CD4-positive, alpha-beta T cell treated with Interferon alpha-2 for 1 hour (primary cell): Measurements from ENCODE around the gene MEF2D.

Source experiments
- DNase-seq, 2 donors: peaks; one replicate each; pipeline ENCODE4 v3.0.0-alpha.2; 2020 to 2022

The MEF2D gene

DNA sequence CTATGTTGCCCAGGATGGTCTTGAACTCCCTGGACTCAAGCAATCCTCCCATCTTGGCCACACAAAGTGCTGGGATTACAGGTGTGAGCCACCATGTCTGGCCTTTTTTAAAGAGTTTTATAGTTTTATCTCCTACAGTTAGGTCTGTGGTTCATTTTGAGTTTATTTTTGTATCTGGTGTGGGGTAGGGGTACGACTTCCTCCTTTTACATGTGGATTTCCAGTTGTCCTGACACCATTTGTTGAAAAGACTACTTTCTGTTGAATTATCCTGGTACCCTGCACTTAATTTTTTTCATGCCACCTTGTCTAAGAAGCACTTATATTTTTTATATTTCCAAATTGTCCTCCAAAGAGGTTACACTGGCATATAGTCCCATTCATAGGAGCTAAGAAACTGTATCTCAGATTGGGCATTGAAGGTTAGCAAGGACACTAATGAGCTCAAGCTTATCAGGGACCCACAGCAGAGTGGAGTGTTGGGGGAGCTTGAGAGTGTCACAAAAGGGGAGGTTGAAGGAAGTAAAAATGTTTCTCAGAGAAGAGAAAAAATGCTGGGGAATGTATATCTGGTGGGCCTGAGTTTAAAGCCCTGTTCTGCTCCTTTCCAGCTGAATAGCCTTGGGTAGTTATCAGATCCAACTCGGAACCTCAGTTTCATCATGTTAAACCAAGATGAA lies 23.4 kb upstream of the MEF2D start:
- DNase-seq = no peak

DNA sequence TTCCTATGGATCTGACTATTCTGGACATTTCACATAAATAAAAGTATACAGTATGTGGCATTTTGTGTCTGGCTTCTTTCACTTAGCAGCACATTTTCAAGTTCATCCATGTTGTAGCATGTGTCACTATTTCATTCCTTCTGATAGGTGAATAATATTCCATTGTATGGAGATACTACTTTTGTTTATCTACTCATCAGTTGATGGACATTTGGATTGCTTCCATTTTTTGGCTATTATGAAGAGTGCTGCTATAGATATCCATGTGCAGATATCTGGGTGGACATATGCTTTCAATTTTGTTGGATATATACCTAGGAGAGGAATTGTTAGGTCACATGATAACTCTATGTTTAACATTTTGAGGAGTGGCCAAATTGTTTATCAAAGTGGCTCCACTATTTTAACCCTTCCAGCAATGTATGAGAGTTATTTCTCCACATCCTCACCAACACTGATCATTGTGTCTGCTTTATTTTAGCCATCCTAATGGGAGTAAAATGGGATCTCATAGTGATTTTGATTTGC lies 21.9 kb upstream of the MEF2D start:
- no peak for DNase-seq

DNA sequence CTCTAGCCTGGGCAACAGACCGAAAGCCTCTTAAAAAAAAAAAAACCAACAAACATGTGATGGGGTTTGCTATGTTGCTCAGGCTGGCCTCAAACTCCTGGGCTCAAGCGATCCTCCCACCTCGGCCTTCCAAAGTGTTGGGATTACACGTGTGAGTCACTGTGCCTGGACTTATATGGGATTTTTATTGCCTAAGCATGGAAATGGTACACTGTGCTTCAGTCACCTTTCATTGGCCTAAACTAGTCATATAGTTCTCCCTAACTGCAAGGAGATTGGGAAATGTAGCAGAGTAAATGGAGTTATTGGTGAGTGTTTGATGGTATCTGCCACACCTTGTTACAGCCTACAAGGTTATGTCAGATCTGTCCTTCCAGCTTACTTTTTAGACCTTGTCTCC lies 17.2 kb upstream of the MEF2D start:
- DNase-seq = no peak

DNA sequence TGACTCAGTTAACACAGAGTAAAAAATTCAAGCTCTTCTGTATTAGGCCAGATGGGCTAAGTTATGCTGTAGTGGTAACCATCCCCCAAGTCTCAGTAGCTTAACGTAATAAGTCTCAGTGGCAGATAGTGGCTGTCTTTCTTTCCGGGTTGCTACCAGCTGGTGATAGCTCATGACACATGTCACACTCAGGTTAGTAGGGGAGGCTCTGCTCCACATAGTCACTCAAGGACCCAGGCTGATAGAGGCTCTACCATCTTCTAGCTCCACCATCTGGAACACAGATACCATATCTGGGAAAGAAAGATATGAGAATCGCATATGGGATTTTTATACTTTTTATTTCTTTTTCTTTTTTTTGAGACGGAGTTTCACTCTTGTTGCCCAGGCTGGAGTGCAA lies 16.2 kb upstream of the MEF2D start:
- no peak for DNase-seq

DNA sequence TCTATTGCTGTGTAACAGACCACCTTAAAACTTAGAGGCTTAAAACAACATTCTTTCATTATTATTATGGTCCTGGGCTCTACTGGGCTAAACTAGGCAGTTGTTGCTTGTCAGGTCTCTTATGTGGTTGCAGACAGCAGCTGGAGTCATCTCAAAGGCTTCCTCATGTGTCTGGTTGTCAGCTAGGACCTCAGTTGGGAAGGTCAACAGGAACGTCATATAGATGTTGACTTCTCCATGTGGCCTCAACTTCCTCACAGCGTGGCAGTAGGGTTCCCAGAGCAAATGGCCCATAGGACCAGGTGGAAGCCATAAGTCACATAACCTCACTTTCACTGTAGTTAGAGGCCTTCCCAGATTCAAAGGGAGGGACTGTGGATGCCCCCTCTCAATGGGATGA lies 15.4 kb upstream of the MEF2D start:
- no peak for DNase-seq

DNA sequence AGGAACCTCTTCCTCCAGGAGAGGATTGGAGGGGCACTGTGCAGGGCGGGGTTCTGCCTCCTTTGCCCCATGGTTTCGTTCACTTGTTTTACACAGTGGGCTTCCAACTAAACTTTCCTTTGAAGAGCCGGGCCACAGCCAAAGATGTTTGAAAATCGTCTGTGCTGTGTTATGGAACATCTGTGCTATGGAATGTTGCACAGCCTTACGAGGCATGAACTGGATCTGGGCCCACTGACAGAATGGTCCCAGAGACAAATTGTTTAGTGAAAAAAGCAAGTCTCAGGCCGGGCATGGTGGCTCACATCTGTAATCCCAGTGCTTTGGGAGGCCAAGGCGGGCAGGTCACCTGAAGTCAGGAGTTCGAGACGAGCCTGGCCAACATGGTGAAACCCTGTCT lies 12.6 kb upstream of the MEF2D start:
- no peak for DNase-seq

DNA sequence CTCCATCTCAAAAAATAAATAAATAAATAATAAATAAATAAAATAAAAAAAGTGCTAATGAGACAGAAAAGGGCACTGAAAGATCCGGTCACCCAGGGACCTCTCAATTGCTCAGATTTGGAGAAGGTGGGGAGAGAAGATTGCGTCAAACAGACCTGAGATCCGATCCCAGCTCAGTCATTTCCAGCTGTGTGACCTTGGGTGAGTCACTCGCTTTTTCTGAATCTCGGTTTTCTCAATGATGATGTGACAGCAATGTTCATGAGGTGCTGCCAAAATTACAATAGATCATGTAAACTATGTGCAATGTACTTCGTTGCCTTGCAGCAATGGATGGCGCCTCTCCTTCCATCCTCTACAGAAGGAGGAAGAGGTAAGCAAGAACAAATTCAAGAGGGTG lies 11.1 kb upstream of the MEF2D start:
- DNase-seq = no peak

DNA sequence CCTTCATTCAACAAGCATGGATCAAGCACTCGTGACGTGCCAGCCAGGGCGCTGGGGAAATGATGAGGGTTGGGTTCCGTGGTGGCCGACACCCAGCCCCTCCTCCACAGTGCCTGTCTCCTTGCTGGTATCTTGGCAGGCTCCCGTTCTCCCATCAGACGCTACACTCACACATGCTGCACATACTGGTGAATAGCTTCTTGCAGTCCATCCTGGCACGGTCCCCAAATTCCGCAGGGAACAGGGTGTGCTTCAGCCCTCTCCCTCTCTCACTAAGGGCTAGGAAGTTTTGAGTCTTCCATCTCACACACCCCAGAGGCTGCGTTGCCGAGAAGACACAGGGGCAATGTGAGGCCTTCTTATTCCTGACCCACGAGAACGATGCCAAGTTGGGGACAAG lies 10.1 kb upstream of the MEF2D start:
- DNase-seq = no peak

DNA sequence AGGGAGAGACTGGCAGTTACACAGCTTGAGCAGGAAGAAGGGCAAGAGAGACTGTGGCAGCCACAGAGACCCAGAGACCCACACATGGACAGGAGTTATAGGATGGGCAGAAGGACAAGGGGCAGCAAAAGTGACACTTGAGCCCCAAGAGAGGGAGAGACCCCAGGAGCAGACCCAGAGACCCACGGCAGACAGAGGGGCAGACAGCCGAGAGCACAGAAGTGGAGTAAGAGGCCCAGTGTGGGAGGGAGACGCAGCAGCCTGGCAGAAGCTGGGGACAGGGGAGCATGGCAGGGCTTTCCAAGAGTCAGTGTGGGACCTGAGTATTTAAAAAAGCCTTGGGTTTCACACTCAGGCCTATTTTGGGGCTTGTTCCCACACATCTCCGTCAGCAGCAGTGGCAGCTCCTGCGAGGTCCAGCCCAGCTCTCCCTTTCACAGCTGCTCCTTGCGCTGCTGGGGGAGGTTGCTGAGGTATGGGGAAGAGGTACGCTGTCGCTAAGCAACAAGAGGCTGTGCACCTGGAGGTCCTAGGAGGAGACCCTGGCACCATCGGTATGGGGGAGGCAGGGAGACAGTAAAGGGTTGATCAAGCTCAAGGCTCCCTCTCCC lies 9.0 kb upstream of the MEF2D start:
- no peak for DNase-seq

DNA sequence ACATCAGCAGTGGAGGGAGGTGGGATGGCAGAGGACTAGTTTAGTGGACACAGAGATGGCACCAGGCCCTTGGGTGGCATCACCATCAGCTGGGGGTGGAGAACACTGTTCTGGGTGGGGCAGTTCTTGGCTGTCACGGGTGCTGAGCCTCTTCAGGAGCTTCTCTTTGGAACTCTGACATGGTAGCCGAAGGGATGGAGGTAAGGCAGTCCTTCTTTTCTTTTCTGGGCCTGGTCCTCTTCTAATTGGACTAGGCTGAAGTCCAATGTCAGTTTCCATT lies 8.3 kb upstream of the MEF2D start:
- DNase-seq = no peak

DNA sequence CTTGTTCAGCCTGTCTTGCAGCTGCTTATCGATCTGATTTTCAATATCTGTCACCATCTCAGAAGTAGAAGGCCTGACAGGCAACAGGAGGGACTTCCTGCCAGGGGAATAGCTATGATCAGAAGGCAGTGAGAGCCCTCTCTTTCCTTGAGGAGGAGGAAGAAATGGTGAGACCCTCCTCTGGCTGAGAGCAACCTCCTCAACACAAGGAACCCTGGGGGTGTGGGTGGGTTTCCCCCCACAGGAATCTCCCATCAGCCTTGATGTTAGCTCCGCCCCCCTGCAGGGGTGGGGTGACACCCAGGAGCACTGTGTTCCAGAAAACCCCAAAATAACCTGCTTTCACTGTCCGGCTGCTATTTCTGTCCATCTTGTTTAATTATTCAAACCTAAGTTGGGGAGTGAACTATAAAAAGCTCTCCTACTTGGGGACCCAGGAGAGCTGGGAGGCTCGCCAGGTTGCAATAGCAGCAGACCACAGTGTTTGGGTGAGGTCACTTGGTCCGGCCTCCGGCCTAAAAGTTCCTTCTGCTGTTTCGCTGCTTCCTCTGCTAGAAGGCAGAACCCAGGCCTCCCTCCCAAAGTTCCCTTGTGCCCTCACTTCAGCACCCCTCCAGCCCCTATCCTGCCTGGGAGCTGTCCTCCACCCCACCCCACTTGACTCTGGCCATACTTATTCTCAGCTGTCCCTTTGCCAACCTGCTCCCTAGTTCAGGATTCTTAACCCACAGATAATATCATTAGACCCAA lies 7.8 kb upstream of the MEF2D start:
- DNase-seq = no peak

DNA sequence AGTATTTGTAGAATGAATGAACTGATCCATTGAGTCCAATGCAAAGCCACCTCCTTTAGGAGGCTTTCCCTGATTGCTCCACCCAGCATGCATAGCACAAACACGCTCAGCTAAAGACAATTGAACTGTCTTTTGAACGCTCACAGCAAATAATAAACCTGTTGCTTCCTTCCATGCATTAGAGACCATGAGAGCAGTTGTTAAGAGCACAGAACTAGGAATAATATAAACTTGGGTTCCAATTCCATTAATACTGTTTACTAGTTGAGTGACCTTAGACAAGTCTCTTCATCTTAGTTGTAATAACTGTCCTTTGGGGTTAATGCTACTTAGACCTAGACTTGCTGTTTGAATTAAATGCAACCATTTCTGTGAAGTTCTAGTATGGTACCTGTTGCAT lies 5.9 kb upstream of the MEF2D start:
- no peak for DNase-seq

DNA sequence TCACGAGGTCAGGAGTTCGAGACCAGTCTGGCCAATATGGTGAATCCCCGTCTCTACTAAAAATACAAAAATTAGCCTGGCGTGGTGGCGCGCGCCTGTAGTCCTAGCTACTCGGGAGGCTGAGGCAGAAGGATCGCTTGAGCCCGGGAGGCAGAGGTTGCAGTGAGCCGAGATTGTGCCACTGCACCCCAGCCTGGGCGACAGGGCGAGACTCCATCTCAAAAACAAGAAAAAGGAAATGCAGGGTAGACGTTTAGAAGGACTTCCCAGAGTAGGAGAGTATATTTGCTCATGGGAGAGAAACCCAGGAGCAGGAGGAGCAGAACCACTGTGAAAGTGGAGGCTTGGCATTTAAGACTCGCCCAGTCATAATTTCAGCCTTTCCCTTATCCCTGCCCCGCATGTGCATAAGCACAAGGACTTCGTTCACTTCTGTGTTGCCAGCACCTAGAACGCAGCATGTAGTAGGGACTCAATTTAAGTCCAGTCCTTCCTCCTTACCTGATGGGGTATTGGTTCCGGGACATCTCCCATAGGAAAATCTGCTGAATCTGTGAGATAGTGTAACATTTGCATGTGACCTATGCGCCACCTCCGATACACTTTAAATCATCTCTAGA lies 5.2 kb upstream of the MEF2D start:
- no peak for DNase-seq

DNA sequence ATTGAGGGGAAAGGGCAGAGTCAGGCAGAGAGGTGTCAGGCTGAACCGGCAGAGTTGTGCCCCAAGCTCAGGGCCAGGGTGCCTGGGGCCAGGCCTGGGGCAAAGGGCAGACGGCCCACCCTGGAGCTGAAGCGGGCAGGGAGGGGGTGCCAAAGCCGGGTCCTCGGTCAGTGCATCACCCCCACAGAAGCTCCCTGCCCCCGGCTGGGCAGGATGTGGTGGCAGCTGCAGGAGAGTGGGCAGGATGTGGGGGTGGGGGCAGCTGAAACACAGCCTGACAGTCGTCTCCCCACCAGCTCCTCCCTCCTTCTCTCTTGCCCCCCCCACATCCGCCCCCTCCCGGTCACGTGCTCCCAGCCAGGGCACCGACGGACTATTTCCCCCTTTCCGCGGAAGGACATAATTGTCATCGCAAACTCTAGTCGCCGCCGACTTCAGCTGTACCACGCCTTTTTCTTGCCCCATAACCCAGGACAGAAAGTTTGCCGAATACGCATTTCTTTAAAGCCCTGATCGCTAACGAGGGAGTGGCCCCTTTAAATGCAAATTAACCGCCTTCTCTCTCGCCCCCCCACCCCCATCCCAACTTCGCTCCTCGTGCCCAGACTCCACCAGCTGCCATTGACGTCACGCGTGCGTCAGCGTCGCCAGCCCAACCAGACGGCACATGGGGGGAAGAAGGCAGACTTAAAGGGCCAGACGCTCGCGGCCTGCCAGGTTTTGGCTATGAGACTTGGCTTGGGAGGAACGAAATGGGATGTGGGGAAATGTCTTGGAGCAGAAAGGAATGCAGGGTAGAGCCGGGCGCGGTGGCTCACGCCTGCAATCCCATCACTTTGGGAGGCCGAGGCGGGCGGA lies 4.5 kb upstream of the MEF2D start:
- peak; percentile 98 to 99 for DNase-seq

DNA sequence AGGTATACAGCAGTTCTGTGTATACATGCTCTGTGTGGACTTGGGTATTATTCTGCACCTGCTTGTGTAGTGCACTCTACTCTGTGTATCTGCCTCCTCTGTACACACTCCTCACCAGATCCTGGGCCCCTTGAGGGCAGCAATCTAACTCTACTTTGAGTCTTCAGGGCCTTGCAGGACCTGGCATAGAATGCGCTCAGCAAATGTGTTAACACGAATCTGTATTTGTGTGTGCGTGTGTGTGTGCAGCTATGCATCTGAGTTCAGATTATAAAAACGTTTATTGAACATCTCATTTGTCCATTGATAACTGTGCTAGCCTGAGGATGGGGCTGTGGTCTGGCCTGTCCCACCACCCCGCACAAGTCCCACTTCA lies 3.9 kb upstream of the MEF2D start:
- peak in 1 of 2 donors; percentile 50 for DNase-seq

DNA sequence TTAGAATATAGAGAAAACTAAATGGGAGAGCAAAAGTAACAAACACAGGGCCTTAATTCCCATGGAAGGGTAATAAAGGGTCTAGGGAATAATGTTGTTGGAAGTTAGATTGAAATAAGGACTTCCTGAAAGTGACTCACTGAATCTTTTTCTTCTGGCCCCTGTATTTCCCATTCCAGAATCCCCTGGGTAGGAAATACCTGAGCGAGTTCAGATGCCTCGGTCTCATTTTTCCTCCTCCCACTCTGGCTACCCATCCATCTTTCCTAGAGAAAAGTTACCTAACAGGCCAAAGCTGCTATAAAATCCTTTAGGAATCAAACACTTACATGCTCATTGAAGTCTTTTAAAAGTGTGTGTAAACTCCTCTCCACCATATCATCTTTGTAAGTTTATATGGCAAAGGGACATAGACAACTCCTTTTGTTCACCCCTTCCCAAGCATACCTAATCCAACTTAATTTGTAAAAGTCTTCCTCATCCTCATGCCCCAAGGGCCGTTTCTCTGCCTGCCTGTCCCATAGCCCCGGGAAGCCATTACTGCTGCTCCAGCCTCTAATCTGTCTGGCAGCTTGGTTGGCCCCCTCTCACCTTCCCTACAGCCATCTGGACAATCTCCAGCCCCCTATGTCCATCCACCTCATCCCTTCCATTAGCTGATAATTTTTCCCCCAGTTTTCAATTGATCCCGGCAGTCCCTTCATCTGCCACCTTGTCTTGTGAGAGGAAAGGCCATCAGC lies 3.3 kb upstream of the MEF2D start:
- no peak for DNase-seq

DNA sequence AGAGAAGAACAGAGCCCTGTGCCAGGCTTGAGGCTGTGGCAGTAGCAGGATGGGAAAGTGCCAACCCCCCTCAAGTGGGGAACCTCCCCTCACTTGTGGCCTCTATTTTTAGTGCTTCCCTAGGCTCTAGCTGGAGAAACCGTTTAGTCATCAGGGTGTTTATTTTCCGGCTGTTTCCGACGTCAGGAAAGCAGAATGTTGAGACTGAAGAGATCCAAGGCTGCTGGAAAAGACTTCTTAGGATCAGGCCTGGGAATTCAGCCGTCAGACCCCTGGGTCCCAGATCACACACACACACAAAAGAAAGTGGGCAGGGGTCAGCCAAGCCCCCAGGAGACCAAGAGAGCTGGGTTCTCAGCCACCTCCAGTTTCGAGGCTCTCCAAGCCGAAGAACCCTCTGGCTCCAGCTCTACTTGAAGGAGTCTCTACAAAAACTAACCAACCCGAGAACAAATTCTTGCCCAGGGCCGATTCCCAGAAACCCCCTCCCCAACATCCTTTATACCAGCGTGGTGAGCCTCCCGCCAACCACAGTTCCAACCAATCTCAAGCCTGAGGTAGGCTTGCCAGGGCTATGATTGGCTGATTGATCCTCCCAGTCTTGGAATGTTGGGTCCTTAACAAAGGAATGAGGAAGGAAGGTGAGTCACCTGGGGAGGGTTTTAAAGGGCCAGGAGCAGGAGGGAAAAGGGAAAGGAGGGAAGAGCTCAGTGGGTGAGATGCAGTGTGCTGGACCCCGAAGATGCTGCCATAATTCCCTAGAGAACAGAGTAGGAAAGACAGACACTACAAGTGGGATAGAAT lies 2.5 kb upstream of the MEF2D start:
- no peak for DNase-seq

DNA sequence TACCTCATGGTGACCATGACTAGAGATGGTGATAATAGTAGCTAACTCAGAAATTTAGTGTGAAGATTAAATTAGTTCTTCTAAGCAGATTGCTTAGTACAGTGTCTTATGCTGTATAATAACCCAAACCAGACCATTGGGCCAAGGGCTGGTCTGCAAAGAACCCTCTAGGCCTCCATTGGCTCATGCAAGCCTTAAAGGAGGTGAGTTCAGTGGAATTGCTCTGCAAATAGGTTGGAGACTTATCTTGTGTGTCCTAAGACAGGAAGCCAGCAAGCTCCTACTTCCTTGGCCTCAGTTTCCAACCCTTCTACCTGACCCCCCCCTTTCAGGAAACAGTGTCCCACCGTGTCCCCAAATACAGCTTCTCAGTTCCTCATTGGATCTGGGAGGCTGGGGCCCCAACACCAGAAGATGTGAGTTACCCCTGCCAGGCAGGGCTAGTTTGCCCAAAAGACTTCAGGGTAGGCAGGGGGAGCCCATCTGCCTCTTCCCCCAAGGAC lies 1.9 kb upstream of the MEF2D start:
- no peak for DNase-seq

DNA sequence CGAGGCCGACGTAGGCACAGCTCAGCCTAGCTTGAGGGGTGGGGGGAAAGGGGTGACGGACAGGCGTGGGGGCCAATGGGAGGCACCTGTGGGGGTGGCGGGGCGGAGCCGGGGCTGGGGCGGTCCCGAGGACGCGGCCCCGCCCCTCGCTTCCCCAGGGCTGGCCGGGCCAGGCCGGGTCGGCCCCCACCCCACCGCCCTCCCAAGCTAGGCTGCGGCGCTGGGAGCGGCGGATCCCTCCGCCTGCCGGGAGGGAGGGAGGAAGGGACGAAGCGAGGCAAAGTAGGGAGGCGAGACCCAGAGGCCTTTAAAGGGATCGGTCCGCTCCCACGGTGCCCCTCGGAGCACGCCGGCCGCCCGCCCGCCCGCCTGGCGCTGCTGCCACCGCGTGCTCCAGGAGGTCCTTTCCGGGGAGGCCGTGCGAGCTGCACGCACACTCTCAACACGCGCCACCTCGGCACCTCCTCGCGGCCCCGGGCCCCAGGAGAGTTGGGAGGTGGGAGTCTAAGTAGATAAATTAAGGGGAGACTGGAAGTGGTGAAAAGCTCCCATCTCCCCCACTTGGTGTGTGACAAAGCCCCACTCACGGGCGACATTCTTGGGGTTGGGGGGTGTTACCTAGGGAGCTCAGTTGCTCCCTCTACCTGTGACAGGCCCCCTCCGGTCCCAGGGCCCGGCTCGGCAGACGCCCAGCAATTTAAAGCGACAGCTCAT lies 375 bp upstream of the MEF2D start:
- peak; percentile 91 to 94 for DNase-seq

DNA sequence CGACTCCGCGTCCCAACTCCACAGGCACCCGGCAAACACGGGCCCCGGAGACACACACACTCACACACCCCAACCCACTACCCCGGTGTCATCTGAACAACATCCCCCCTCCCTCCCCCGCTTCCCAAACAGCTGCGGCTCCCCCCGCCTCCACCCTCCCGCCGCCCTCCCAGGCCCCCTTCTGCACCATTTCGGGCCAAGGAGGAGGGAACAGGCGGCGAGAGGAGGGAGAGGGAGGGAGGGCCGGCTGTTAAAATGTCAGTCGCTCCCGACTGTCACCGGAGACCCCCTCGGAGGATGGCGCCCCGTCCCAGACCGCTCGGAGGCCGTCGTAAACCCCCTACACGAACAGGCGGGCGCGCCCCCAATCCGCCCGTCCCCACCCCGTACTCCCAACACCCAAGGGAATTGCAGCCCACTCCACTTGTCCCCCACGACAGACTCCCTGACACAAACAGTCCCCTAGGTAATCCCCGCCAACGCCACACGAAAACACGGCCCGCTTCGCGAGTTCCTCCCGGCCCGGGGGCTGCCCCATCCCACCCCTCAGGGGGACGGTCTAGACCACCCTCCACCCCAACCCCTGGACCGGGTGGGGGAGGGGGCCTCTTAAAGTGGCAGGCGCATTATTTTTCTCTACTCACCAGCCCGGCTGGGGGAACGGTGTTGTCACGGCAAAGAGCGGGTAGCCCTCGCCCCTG lies 583 bp downstream of the MEF2D start:
- DNase-seq = peak; percentile 45 to 59
